Heart right ventricle (tissue), 16 donors: ENCODE data around the gene NIF3L1. TPM values are rescaled to one million over a fixed set of nuclear protein-coding genes. Genes with fewer than 3 reads are reported as not detected.
A peak's percentile ranks its signal among the peaks of the same experiment; 100 is the strongest.
"Not testable (repeated sequence)": the region's sequence is repeated elsewhere in the genome, so short reads cannot be mapped to it uniquely, and the experiment has no call there.

Experiments used
- ATAC-seq, 8 donors: fragments of 200-7000 bp; cut with Tn5 transposase; one replicate each; pipeline ENCODE4 v1.9.1; 2020; ENCODE audit warnings: mild to moderate bottlenecking in 8 of 8, moderate library complexity in 8 of 8, moderate number of reproducible peaks in 1 of 8
- DNase-seq, 2 donors: peaks; one replicate each; pipeline ENCODE4 v3.0.0-alpha.2; 2020
- H3K27ac ChIP-seq, 10 donors: fragments of 200-600 bp; sonication (generic) in 2 of 10; one replicate each; pipeline versions ENCODE4 v1.5.0 to v1.8.0; 2020 to 2022; ENCODE audit warnings: mild to moderate bottlenecking in 3 of 10
- H3K27me3 ChIP-seq, 7 donors: fragments of 200-600 bp; one replicate each; pipeline ENCODE4 v1.8.0; 2021 to 2022; ENCODE audit warnings: mild to moderate bottlenecking in 2 of 7
- H3K36me3 ChIP-seq, 9 donors: fragments of 200-600 bp; sonication (generic) in 1 of 9; one replicate each; pipeline versions ENCODE4 v1.5.0 to v1.8.0; 2020 to 2022; ENCODE audit warnings: mild to moderate bottlenecking in 2 of 9
- H3K4me1 ChIP-seq, 9 donors: fragments of 200-600 bp; sonication (generic) in 1 of 9; one replicate each; pipeline versions ENCODE4 v1.5.0 to v1.8.0; 2020 to 2022; ENCODE audit warnings: mild to moderate bottlenecking in 4 of 9
- H3K4me3 ChIP-seq, 10 donors: fragments of 200-600 bp; sonication (generic) in 2 of 10; one replicate each; pipeline versions ENCODE4 v1.5.0 to v1.8.0; 2020 to 2022; ENCODE audit warnings: mild to moderate bottlenecking in 7 of 10, moderate library complexity in 2 of 10
- H3K9me3 ChIP-seq, 11 donors: fragments of 200-600 bp in 10 of 11; sonication (generic) in 2 of 11; one replicate each; pipeline versions ENCODE4 v1.5.0 to v1.8.0; 2013 to 2022; ENCODE audit warnings: mild to moderate bottlenecking in 2 of 11, control low read depth in 1 of 11, moderate library complexity in 1 of 11
- CTCF ChIP-seq, 9 donors: fragments of 200-600 bp; sonication (generic) in 2 of 9; IDR thresholded peaks; one replicate each; pipeline versions ENCODE4 v1.5.0 to v1.8.0; 2021 to 2022; ENCODE audit warnings: antibody characterized with exemption in 9 of 9, mild to moderate bottlenecking in 5 of 9, moderate library complexity in 1 of 9
- WGBS, 2 donors: extraction: QIAGEN DNeasy Blood & Tissue Kit; methylation state at CpG; one replicate each; pipeline ENCODE4 v1.1.7; 2013; ENCODE audit warnings: inconsistent platforms in 1 of 2; 5-methylcytosine and 5-hydroxymethylcytosine counted together
- intact Hi-C, 10 donors: fragments of 100-400 bp; cut with DNase I; formaldehyde crosslinking; loops; one replicate each; pipeline versions ENCODE4 v1.11.1 to v1.14.2; 2022
- polyA plus RNA-seq, 2 donors: library from polyadenylated mRNA; stranded (reverse); fragments of 200-250 nt; gene quantifications; one replicate each; pipeline ENCODE4 v1.2.3, GENCODE V29; 2013
- total RNA-seq, 10 donors: library from RNA; stranded (reverse); fragmentation: NEBNext Ultra II Directional in 3 of 10; extraction: Animal tissue kit (Norgen Biotek cat#: 25700) in 3 of 10; gene quantifications; one replicate each; pipeline versions ENCODE4 v1.2.1 to v1.2.4, GENCODE V29; 2021 to 2023
- donor health status: Arrhythmogenic right ventricular cardiomyopathy.
- donor health status: ischemic (EF 13 %, LVEDD 7.1; RV severe dilation, severe dysfunction).
- donor health status: healthy with polysubstance abuse.
- donor health status: DM: no; HTN: yes; CAD: no.
- donor health status: DM: no; HTN: no; CAD: no.
- donor health status: ischemic (EF 25% LVEDD 6.9; RV normal size, moderate dysfunction).
- donor health status: ischemic (EF 25% LVEDD 5.7; RV mildly dilated, moderate dysfunction).
- donor health status: healthy.
- donor health status: DM: yes; HTN: yes; CAD: no.
- donor health status: Ischemic cardiomyopathy.
- donor health status: ischemic (EF 35%, LVEDD 5.7; RV mildly dilated, moderate dysfunction).
- donor health status: nonischemic (EF 11% LVEDD 7.7; RV severe dilation, severe dysfunction).
- donor health status: DM: yes; HTN: yes; CAD: no.
- donor health status: PGD.
- donor health status: ischemic (EF 29% LVEDD 5.4; RV normal size, mild dysfunction).
- donor health status: nonischemic (EF 23%, LVEDD 6.1; RV moderate dilation, normal function).

The NIF3L1 gene
- total and polyA plus RNA-seq, 12 donors = 10.5 to 31.7 (median 20.7) TPM

GRCh38 chr2:200877443-200877842 is 11.7 kb upstream of the NIF3L1 start:
- peaks cover 0 to 9% (median 3%) of the 10 kb centered on the region in 9 donors for H3K4me1 ChIP-seq
- peak overlapping the region in 9 of 10 donors; percentile 9 to 68 (median 49) for H3K27ac ChIP-seq
- no peaks in the 10 kb centered on the region for H3K27me3 ChIP-seq
- no peak overlapping the region for H3K4me3 ChIP-seq
- no peak for TF ChIP-seq CTCF (IDR thresholded peaks at IDR 0.05)
- intact Hi-C loops = no loop called here
- ATAC-seq = peak in 5 of 8 donors; percentile 48 to 78 (median 76)
- no peak for DNase-seq
- H3K36me3 ChIP-seq = peaks cover 0 to 100% (median 46%) of the 10 kb centered on the region in 9 donors
- H3K9me3 ChIP-seq = no peaks in the 10 kb centered on the region

GRCh38 chr2:200878289-200878880 is 10.8 kb upstream of the NIF3L1 start:
- no peaks in the 10 kb centered on the region for H3K27me3 ChIP-seq
- peak overlapping the region in 3 of 10 donors; percentile 60 to 68 (median 63) for H3K27ac ChIP-seq
- H3K9me3 ChIP-seq = no peaks in the 10 kb centered on the region
- intact Hi-C loops = no loop called here
- ATAC-seq (no peak), DNase-seq (no peak)
- H3K4me3 ChIP-seq = no peak overlapping the region
- WGBS, 2 donors = 81 to 92% methylated on average over 2 of the region's 2 CpGs
- TF ChIP-seq CTCF (IDR thresholded peaks at IDR 0.05) = no peak
- H3K36me3 ChIP-seq = peaks cover 0 to 100% (median 50%) of the 10 kb centered on the region in 9 donors
- peaks cover 0 to 9% (median 3%) of the 10 kb centered on the region in 9 donors for H3K4me1 ChIP-seq

GRCh38 chr2:200881715-200882249 is 7.4 kb upstream of the NIF3L1 start:
- H3K4me3 ChIP-seq, H3K9me3 ChIP-seq, DNase-seq, intact Hi-C loops, H3K27me3 ChIP-seq, ATAC-seq, H3K27ac ChIP-seq, H3K4me1 ChIP-seq: not testable (repeated sequence)
- H3K36me3 ChIP-seq = peaks cover 0 to 100% (median 45%) of the 10 kb centered on the region in 9 donors
- WGBS, 2 donors = 82 to 83% methylated on average over 2 of the region's 2 CpGs

GRCh38 chr2:200899482-200899881 is 10.3 kb downstream of the NIF3L1 start:
- H3K36me3 ChIP-seq = peaks cover 0 to 94% (median 21%) of the 10 kb centered on the region in 9 donors
- H3K27ac ChIP-seq = no peak overlapping the region

More at GRCh38 chr2:200899482-200899881, 10.3 kb downstream of the NIF3L1 start:
- no peak for ATAC-seq
- no peaks in the 10 kb centered on the region for H3K9me3 ChIP-seq
- peaks cover 0 to 17% (median 5%) of the 10 kb centered on the region in 9 donors for H3K4me1 ChIP-seq
- no peak for TF ChIP-seq CTCF (IDR thresholded peaks at IDR 0.05)
- no peak for DNase-seq
- H3K27me3 ChIP-seq = no peaks in the 10 kb centered on the region
- intact Hi-C loops = no loop called here
- H3K4me3 ChIP-seq = no peak overlapping the region
